MM.1S (cell line): ENCODE measurements around the gene CRADD.

ENCODE experiments used
- EZH2 ChIP-seq: fragments of 300-600 bp; sonication (generic); optimal IDR thresholded peaks from 2 replicates; pipeline ENCODE3; 2017; ENCODE audit warnings: low read depth, mild to moderate bottlenecking, antibody characterized with exemption, low read length, mixed read lengths
- EZH2phosphoT487 ChIP-seq: fragments of 300-600 bp; sonication (generic); IDR thresholded peaks from 2 replicates; pipeline ENCODE4 v1.6.1; 2018; ENCODE audit warnings: antibody characterized with exemption, low read length
- TF ChIP-seq, protein P1 (sequence below): fragments of 300-600 bp; sonication (generic); IDR thresholded peaks from 2 replicates; pipeline ENCODE4 v1.5.1; 2016; ENCODE audit warnings: antibody characterized with exemption, low read length, mixed read lengths

DNA sequence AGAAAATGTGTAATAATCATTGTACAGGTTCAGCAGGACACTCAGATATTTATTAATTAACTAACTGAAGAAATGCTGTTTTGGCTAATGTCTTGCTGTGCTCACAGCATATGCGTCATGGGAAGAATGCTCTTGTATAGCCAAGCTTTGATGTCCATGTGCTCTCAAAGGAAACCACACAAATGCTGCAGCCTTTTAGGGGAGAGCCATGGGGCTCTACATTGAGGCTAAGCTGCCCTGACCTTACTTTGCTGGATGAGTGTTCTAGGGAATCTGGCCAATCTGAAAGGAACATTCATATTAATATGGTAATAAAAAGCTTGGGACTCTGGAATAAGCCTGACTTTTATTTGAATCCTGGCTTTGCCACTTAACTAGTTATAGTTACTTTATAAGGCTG is 9.5 kb upstream of the CRADD start:
- TF ChIP-seq EZH2 (no peak), EZH2phosphoT487 (no peak)
- TF ChIP-seq, protein P1, sequence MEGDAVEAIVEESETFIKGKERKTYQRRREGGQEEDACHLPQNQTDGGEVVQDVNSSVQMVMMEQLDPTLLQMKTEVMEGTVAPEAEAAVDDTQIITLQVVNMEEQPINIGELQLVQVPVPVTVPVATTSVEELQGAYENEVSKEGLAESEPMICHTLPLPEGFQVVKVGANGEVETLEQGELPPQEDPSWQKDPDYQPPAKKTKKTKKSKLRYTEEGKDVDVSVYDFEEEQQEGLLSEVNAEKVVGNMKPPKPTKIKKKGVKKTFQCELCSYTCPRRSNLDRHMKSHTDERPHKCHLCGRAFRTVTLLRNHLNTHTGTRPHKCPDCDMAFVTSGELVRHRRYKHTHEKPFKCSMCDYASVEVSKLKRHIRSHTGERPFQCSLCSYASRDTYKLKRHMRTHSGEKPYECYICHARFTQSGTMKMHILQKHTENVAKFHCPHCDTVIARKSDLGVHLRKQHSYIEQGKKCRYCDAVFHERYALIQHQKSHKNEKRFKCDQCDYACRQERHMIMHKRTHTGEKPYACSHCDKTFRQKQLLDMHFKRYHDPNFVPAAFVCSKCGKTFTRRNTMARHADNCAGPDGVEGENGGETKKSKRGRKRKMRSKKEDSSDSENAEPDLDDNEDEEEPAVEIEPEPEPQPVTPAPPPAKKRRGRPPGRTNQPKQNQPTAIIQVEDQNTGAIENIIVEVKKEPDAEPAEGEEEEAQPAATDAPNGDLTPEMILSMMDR, result no peak
